NCI-H2107 treated with DMSO at 0.1 percent for 48 hours (cell line): Measurements from ENCODE around the gene EIF2B2.
A peak's percentile ranks its signal among the peaks of the same experiment; 100 is the strongest.

Source experiments
- DNase-seq: peaks from one replicate; lab custom pipeline; 2025; ENCODE audit not compliant: unreplicated experiment; lab: John Stamatoyannopoulos, UW

The EIF2B2 gene

DNA sequence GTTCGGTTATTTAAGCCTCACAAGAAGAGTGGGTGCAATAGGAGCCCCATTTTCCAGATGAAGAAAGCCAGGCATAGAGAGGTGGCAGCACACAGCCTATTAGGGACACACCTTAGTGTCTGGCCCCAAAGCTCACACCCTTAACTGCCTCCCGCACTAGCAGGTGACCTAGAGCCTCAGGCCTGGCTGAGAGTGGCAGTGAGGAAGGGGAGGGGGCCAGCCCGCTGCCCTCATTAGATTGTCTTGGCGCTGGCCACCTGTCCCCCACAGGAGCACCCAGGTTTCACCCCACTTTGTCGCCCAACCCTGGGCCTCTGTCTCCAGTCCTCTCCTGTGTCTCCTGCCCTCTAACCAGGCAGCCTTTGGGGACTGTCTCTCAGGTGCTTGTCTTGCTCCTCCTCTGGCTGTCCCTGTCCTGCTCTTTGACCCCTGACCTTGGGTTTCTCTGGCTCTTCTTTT, 28.8 kb upstream of the EIF2B2 start:
- no peak for DNase-seq

GRCh38 chr14:74974364-74975058, 28.2 kb upstream of the EIF2B2 start:
- no peak for DNase-seq

GRCh38 chr14:74975059-74975810, 27.5 kb upstream of the EIF2B2 start:
- no peak for DNase-seq

DNA sequence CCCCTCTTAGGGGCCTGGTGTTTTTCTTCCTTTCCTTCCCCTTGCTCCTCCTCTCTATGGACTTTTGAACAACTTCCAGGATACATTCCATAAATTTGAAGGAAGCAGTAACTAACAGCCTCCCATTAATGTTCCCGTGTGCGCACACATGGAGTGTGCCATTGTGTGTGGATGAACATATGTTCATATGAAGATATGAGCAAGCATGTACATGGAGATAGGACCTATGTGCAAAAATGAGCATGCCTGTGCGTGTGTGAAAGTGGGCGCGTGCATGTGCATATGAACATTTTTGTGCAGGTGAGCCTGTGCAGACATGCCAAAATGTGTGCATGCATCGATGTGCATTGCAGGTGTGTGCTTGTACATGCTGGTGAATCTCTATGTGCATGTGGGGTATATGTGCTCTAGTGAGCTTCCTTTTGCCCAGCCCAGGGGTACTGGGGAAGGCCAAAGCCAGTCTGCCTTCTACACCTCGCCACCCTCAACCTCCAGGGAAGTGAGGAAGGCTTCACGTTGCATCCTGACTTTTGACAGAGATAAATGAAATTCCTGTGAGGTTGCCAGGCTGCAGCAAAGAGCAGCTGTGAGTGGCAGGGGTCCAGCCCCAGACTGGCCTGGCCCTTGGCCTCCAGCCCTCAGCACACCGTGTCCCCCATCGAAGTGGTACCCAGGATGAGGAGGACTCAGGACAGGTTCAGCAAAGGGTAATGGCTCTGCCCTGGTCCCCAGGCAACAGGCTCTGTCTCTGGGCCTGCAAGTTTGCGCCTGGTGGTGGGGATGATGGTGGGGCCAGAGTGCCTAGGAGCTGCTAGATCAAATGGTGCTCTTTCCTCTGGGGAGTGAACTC, 26.2 kb upstream of the EIF2B2 start:
- no peak for DNase-seq

DNA sequence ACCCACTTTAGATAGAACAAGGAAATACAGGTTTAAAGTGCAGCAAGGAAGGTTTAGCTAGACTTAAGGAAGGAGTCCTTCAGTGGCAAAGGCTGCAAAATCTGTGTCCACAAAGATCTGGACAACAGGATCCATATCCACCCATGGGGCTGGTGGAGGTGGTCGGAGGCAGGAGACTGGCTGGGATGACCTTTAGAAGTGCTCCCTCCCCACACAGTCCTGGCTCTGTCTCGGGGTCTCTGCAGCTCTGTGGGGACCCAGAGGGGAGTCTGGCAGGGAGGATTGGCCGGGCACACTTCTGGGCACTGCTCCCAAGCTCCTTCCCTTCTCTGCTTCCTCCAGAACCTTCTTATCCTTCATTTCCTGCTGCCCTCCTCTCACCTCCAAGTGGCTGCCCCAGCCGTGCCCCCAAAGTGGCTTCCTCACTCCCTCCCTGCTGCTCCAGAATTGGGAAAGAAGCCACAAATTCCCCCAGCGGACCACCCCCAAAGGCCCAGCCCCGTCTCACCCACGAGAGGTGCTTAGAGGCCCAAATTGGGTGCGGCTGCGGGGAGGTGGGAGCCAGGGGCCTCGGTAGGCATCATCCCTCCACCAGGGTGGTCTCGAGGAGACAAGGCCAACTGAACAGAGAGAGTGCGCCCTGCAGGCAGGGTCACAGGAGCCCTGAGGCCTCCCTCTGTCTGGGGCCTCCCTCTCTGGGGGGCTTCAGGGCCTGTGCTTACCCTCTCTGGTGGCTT, 25.4 kb upstream of the EIF2B2 start:
- DNase-seq, result no peak

DNA sequence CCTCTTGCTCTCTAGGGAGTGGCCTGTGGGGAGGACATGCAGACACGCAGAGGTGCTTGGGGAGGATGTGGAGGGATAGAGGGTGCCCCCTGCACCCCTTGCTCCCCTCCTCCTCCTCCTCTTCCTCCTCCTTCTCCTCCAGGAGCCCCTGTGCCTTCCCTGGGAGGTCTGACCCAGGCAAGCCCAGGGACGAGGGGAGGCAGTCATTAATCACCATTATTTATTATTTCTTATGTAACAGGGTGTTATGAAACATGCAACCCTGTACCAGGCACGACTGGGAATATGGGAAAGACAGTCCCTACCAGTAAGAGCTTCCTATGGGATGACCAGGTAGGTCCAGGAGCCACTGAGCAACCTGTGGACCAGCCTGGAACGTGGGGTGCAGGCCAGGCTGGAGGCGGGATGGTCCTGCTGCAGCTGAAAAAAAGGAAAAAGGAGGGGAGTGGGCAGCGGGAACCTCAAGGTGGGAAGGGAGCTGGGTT, 24.8 kb upstream of the EIF2B2 start:
- no peak for DNase-seq

DNA sequence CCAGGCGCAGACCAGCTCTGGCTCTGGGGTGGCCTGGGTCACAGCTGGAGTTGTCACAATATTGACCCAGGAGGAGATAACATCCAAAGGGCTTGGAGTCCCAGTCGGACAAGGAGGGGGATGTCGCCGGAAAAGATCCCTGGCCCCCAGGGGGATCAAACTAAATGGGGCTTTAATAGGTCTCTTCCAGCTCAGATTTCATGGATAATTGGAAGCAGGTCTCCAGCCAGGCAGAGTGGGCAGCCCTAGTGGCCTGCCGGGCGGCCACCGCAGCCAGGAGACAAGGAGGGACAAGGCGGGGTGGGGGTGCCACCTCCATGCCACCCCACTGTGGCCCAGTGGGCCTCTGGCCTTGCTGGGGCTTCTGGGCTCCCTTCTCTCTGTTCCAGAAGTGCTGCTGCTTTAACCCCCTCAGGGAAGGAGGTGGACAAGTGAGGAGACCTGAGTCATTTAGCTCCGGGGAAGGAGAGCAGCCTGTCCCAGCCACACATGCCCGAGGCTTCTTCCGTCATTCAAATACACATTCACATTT, 24.2 kb upstream of the EIF2B2 start:
- DNase-seq, result no peak

DNA sequence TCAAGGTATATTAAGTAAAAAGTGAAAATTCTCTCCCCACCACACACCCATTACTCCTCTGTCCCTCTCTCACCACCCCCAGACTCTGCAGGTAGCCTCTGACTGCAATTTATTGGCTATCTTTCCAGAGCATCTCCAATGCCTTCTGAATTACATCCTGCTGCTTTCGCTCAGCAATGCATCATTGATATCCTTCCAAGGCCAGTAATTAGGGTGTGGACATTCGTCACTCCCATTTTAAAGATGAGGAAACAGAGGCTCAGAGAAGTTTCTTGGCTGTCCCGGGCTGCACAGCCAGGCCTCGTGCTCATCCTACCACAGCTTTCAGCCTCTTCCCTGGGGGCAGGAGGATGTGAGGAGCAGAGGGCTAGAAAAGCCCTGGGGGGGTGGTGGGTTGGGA, 23.7 kb upstream of the EIF2B2 start:
- DNase-seq, result no peak

GRCh38 chr14:74979442-74980397, 23.0 kb upstream of the EIF2B2 start:
- DNase-seq, result peak; percentile 93

DNA sequence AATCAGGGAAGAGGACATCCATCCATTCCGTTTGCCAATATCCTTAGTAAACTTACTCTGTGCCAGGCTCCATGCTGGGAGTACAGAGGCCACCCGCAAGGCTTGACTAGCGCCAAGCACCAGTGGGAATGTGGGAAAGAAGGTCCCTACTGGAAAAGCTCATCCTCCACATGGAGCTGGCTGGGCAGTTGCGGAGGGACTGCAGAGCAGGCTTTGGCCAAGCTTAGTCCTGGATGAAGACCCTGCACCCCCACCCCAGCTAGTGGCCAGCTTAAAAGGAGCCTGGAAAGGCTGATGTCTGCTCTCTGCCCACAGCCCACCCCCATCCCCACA, 22.4 kb upstream of the EIF2B2 start:
- no peak for DNase-seq

- no peak for DNase-seq
Observed at GRCh38 chr14:74980731-74981461, 21.8 kb upstream of the EIF2B2 start.

DNA sequence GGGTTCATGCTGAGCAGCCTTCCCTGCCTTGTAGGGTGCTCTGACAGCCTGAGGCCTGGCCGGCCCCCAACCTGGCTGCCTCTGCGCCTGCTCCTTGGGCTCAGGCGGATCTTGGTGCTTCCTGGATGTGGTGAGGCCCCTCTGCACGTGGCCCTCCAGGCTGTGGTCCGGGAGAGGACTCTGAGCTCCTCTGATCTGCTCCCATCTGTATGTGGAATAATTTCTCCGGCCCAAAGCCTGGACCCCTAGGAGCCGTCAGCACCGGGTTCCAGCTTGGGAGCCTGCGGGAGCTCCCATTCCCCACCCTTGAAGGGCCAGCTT, 21.3 kb upstream of the EIF2B2 start:
- DNase-seq, result no peak

- no peak for DNase-seq
Observed at GRCh38 chr14:74981833-74982232, 20.9 kb upstream of the EIF2B2 start.

DNA sequence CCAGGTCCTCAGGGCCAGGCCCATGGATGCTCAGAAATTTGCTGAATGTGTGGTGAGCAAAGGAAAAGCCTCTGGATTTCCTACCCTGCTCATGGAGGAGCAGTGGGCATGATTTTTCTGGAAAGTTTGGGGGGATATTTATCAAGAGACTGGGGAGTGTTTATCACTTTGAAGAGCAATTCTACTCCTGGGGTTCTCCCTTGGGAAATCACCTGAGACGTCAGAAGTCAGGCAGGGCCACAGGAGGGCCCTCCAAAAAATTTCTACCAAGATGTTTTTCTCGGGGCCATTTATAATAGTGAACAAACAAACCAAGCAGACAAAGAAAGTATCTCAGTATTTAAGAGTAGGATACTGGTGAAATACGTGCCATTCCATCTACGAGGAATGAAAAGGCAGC, 20.1 kb upstream of the EIF2B2 start:
- no peak for DNase-seq

GRCh38 chr14:74983343-74983742, 19.4 kb upstream of the EIF2B2 start:
- DNase-seq, result no peak

GRCh38 chr14:74984236-74985027, 18.3 kb upstream of the EIF2B2 start:
- no peak for DNase-seq

GRCh38 chr14:74985028-74985310, 17.8 kb upstream of the EIF2B2 start:
- DNase-seq, result no peak

DNA sequence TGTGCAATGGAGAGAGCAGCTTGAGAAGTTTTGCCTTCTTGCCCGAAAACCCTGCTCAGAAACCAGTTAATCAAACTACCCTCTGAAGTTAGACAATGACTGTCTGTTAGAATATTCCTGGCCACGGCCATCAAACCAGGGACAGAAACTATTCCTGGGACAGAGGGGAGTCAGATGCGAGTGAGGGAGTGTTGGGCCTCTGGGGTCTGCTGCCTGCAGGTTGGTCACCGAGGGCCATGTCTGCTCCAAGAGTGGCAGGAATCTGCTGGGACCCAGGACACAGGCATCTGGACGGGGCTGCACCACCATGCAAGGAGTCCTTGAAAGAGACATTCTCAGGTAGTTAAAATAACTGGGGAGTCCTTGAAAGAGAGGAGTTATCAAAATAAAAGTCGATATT, 16.9 kb upstream of the EIF2B2 start:
- DNase-seq, result no peak

DNA sequence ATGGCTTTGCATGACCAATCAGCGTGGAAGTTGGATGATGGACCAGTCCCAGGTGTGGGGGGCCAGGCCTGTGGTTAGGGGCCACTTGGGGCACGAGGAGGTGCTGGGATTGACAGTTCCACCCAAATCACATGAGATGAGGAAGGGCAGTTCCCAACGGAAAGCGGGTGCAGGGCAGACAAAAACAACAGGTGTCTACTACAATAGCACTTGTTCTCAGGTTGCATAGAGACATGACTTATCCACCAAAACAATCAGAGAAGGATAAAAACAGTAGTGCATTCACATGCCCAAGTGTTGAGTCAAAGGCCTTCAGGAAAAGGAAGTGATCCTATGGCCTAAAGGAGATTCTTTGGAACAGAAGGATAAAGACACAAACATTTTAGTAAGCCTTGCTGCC, 14.6 kb upstream of the EIF2B2 start:
- DNase-seq, result peak; percentile 95
